Measurements from ENCODE around the gene OGA. TPM values are rescaled to one million over a fixed set of nuclear protein-coding genes. Genes with fewer than 3 reads are reported as not detected.

The OGA gene
- total RNA-seq, 1 experiment from 2014 or later: 65.0 TPM

DNA sequence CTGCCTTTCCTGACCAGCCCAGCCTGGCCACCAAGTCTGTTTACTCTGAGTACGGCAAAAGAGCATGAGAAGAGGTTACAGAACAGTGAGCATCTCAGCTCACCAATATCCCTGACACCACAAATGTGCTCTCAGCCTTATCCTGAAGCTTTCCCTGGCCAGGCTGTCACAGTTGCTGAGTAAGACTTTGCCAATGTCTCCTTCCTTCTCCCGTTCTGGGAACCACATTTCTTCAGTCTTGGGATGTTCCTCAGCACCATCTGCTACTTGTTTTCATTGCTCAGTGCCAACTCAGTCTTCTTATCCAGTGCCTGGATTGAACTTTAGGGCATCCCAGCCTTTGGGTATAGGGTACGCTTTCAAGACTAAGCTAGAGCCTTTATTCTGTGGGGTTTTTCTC lies 32.5 kb upstream of the OGA start:
- no peaks in the 10 kb centered on the region for H3K27me3 ChIP-seq (ENCODE audit: low read length)
- no peaks in the 10 kb centered on the region for H3K9me3 ChIP-seq (ENCODE audit: low read length)
- H3K9ac ChIP-seq (ENCODE audit: low read length): no peak overlapping the region
- no peak overlapping the region for H3K4me2 ChIP-seq (ENCODE audit: low read depth, low read length, poor library complexity, severe bottlenecking)
- no peaks in the 10 kb centered on the region for H3K9me2 ChIP-seq (replicated peaks; ENCODE audit: insufficient read depth, low read length)
- no peak for DNase-seq
- H3K4me3 ChIP-seq (ENCODE audit: low read length): no peak overlapping the region
- H3K36me3 ChIP-seq (ENCODE audit: insufficient read depth, low read length): no peaks in the 10 kb centered on the region
- H3K27ac ChIP-seq (ENCODE audit: low read length): no peak overlapping the region
- H2AFZ ChIP-seq (ENCODE audit: low read length): no peak overlapping the region
- no peaks in the 10 kb centered on the region for H4K20me1 ChIP-seq (ENCODE audit: insufficient read depth, low read depth, low read length)
- H3K79me2 ChIP-seq (ENCODE audit: low read length): no peaks in the 10 kb centered on the region
- H3K4me1 ChIP-seq (ENCODE audit: low read length): no peaks in the 10 kb centered on the region

DNA sequence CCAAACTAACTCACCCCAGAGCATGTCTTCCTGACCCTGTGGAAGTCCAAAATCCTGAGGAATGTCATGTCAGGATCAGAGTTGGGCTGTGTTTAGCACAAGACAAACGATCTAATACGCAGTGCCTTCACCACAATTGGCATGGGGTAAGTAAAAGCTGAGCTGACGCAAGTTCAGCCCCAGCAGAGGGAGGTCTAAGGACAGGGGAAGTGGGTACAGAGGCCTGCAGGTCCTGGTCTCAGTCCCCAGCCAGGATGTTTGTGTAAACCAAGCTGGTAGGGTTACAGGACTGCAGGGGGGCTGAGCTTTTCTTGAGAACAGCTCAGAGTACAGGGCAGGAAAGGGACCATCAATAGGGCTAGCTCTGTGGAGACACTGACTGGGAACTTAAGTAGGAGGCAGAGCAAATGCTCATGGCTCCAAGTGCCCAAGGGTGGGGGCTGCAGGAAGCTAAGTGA lies 30.7 kb upstream of the OGA start:
- no peaks in the 10 kb centered on the region for H3K36me3 ChIP-seq (ENCODE audit: insufficient read depth, low read length)
- H3K79me2 ChIP-seq (ENCODE audit: low read length): no peaks in the 10 kb centered on the region
- no peak overlapping the region for H3K4me2 ChIP-seq (ENCODE audit: low read depth, low read length, poor library complexity, severe bottlenecking)
- H3K4me1 ChIP-seq (ENCODE audit: low read length): peaks cover 6% of the 10 kb centered on the region
- H3K27ac ChIP-seq (ENCODE audit: low read length): no peak overlapping the region
- H3K9me3 ChIP-seq (ENCODE audit: low read length): no peaks in the 10 kb centered on the region
- H3K9me2 ChIP-seq (replicated peaks; ENCODE audit: insufficient read depth, low read length): no peaks in the 10 kb centered on the region
- no peaks in the 10 kb centered on the region for H4K20me1 ChIP-seq (ENCODE audit: insufficient read depth, low read depth, low read length)
- H3K4me3 ChIP-seq (ENCODE audit: low read length): no peak overlapping the region
- H3K27me3 ChIP-seq (ENCODE audit: low read length): no peaks in the 10 kb centered on the region
- DNase-seq: no peak
- no peak overlapping the region for H2AFZ ChIP-seq (ENCODE audit: low read length)
- no peak overlapping the region for H3K9ac ChIP-seq (ENCODE audit: low read length)

- H4K20me1 ChIP-seq (ENCODE audit: insufficient read depth, low read depth, low read length): no peaks in the 10 kb centered on the region
- no peak overlapping the region for H2AFZ ChIP-seq (ENCODE audit: low read length)
- H3K4me1 ChIP-seq (ENCODE audit: low read length): peaks cover 6% of the 10 kb centered on the region
- H3K9me2 ChIP-seq (replicated peaks; ENCODE audit: insufficient read depth, low read length): no peaks in the 10 kb centered on the region
- no peaks in the 10 kb centered on the region for H3K36me3 ChIP-seq (ENCODE audit: insufficient read depth, low read length)
- H3K9me3 ChIP-seq (ENCODE audit: low read length): no peaks in the 10 kb centered on the region
- no peak overlapping the region for H3K4me2 ChIP-seq (ENCODE audit: low read depth, low read length, poor library complexity, severe bottlenecking)
- no peak overlapping the region for H3K4me3 ChIP-seq (ENCODE audit: low read length)
- H3K9ac ChIP-seq (ENCODE audit: low read length): no peak overlapping the region
- DNase-seq: no peak
- no peak overlapping the region for H3K27ac ChIP-seq (ENCODE audit: low read length)
- H3K79me2 ChIP-seq (ENCODE audit: low read length): no peaks in the 10 kb centered on the region
- H3K27me3 ChIP-seq (ENCODE audit: low read length): no peaks in the 10 kb centered on the region
Observed at GRCh38 chr10:101848408-101848807, 30.2 kb upstream of the OGA start.

GRCh38 chr10:101845893-101846292 lies 27.6 kb upstream of the OGA start:
- H3K9ac ChIP-seq (ENCODE audit: low read length): no peak overlapping the region
- no peak overlapping the region for H2AFZ ChIP-seq (ENCODE audit: low read length)
- no peak overlapping the region for H3K4me3 ChIP-seq (ENCODE audit: low read length)
- H3K79me2 ChIP-seq (ENCODE audit: low read length): no peaks in the 10 kb centered on the region
- H3K27ac ChIP-seq (ENCODE audit: low read length): no peak overlapping the region
- H3K9me3 ChIP-seq (ENCODE audit: low read length): no peaks in the 10 kb centered on the region
- DNase-seq: no peak
- no peaks in the 10 kb centered on the region for H3K27me3 ChIP-seq (ENCODE audit: low read length)
- peaks cover 7% of the 10 kb centered on the region; the same call in 1 of the 2 replicates for H4K20me1 ChIP-seq (ENCODE audit: insufficient read depth, low read depth, low read length)
- H3K9me2 ChIP-seq (replicated peaks; ENCODE audit: insufficient read depth, low read length): no peaks in the 10 kb centered on the region
- H3K36me3 ChIP-seq (ENCODE audit: insufficient read depth, low read length): no peaks in the 10 kb centered on the region
- peaks cover 19% of the 10 kb centered on the region for H3K4me1 ChIP-seq (ENCODE audit: low read length)
- no peak overlapping the region for H3K4me2 ChIP-seq (ENCODE audit: low read depth, low read length, poor library complexity, severe bottlenecking)

DNA sequence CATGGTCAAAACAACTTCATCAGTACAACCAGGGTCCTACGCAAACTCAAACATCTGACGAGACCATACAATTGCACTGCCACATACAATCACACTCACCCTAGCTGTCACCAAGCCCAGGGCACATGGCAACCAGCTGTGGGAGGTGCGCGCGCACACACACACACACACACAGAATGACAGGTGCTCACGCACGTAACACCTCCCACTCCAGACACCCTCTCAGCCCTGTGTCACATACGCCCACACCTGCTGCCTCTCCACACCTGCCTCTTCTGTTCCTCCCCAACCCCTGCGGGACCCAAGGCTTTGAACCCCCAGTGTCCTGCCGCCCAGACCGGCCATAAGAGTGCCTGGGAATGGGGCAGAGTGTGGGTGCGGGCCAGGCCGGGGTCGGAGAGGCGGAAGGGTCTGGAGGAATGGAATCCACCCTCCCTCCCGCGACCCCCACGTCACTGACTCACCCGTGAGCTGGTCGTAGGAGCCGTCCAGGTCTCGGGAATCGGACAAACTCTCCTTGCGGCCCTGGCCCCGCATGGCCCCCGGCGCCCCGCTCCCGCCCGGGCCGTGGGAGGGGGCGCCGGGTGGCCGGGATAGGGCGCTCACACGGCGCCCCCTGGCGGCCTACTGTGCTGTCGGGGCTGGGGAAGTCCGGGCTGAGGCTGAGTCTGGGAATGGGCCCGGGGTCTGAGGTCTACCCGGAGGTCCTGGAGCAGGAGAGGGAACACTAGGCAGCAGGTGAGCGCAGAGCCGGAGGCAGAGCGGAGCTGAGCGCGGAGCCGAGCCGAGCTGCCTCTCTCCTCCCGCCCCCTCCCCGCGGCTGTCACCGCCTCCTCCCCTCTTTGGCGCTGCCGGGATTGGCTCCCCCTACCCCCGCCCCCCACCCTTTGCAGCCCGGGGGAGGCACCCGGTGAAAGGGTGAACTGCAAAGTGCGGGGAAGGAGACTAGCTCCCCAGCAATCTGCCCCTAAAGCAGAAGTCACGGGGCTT lies 25.1 kb upstream of the OGA start, which contains the start of gene KCNIP2:
KCNIP2 (minus strand) TSS at position 769 of the 990 bp plus-strand sequence; CDS start at position 537, 232 bp downstream.
- Histone ChIP-seq H3K9me2 (replicated peaks; ENCODE audit: insufficient read depth, low read length) (no peaks in the 10 kb centered on the region), H3K4me2 (ENCODE audit: low read depth, low read length, poor library complexity, severe bottlenecking) (peak within 1 kb of the TSS; percentile 60), H3K9ac (ENCODE audit: low read length) (peak within 1 kb of the TSS; percentile 50), H3K9me3 (ENCODE audit: low read length) (no peaks in the 10 kb centered on the region), H4K20me1 (ENCODE audit: insufficient read depth, low read depth, low read length) (peaks cover 7% of the 10 kb centered on the region; the same call in 1 of the 2 replicates), H3K36me3 (ENCODE audit: insufficient read depth, low read length) (no peaks in the 10 kb centered on the region), H3K27ac (ENCODE audit: low read length) (no peak within 1 kb of the TSS), H3K79me2 (ENCODE audit: low read length) (no peaks in the 10 kb centered on the region), H3K27me3 (ENCODE audit: low read length) (no peaks in the 10 kb centered on the region), H3K4me3 (ENCODE audit: low read length) (peak within 1 kb of the TSS; percentile 59), H3K4me1 (ENCODE audit: low read length) (peaks cover 32% of the 10 kb centered on the region), H2AFZ (ENCODE audit: low read length) (no peak within 1 kb of the TSS)
- DNase-seq: peak; percentile 72

GRCh38 chr10:101841826-101842225 lies 23.6 kb upstream of the OGA start:
- Histone ChIP-seq H3K79me2 (ENCODE audit: low read length) (no peaks in the 10 kb centered on the region), H3K9ac (ENCODE audit: low read length) (no peak overlapping the region), H4K20me1 (ENCODE audit: insufficient read depth, low read depth, low read length) (peaks cover 7% of the 10 kb centered on the region; the same call in 1 of the 2 replicates), H3K27me3 (ENCODE audit: low read length) (no peaks in the 10 kb centered on the region), H3K4me2 (ENCODE audit: low read depth, low read length, poor library complexity, severe bottlenecking) (no peak overlapping the region), H3K9me2 (replicated peaks; ENCODE audit: insufficient read depth, low read length) (no peaks in the 10 kb centered on the region), H2AFZ (ENCODE audit: low read length) (no peak overlapping the region), H3K27ac (ENCODE audit: low read length) (no peak overlapping the region), H3K4me3 (ENCODE audit: low read length) (no peak overlapping the region), H3K36me3 (ENCODE audit: insufficient read depth, low read length) (no peaks in the 10 kb centered on the region), H3K9me3 (ENCODE audit: low read length) (no peaks in the 10 kb centered on the region), H3K4me1 (ENCODE audit: low read length) (peaks cover 32% of the 10 kb centered on the region)
- no peak for DNase-seq

GRCh38 chr10:101840741-101841453 lies 22.7 kb upstream of the OGA start:
- Histone ChIP-seq H3K4me1 (ENCODE audit: low read length) (peaks cover 32% of the 10 kb centered on the region), H3K9me3 (ENCODE audit: low read length) (no peaks in the 10 kb centered on the region), H3K79me2 (ENCODE audit: low read length) (no peaks in the 10 kb centered on the region), H3K36me3 (ENCODE audit: insufficient read depth, low read length) (no peaks in the 10 kb centered on the region), H3K4me3 (ENCODE audit: low read length) (peak overlapping the region; percentile 63; the same call in 1 of the 2 replicates), H2AFZ (ENCODE audit: low read length) (no peak overlapping the region), H3K27me3 (ENCODE audit: low read length) (no peaks in the 10 kb centered on the region), H3K4me2 (ENCODE audit: low read depth, low read length, poor library complexity, severe bottlenecking) (peak overlapping the region; percentile 73), H3K27ac (ENCODE audit: low read length) (no peak overlapping the region), H3K9ac (ENCODE audit: low read length) (peak overlapping the region; percentile 59), H3K9me2 (replicated peaks; ENCODE audit: insufficient read depth, low read length) (no peaks in the 10 kb centered on the region), H4K20me1 (ENCODE audit: insufficient read depth, low read depth, low read length) (peaks cover 7% of the 10 kb centered on the region; the same call in 1 of the 2 replicates)
- peak; percentile 88 for DNase-seq
